Left forelimb (tissue), 1 donor: ENCODE data around the gene MPO.

ENCODE experiments used
- DNase-seq: peaks from one replicate; pipeline ENCODE4 v3.0.0-alpha.2; 2018; ENCODE audit warnings: low spot score

MPO gene

GRCh38 chr17:58319173-58320162, 38.7 kb upstream of the MPO start:
- peak; percentile 55 for DNase-seq

DNA sequence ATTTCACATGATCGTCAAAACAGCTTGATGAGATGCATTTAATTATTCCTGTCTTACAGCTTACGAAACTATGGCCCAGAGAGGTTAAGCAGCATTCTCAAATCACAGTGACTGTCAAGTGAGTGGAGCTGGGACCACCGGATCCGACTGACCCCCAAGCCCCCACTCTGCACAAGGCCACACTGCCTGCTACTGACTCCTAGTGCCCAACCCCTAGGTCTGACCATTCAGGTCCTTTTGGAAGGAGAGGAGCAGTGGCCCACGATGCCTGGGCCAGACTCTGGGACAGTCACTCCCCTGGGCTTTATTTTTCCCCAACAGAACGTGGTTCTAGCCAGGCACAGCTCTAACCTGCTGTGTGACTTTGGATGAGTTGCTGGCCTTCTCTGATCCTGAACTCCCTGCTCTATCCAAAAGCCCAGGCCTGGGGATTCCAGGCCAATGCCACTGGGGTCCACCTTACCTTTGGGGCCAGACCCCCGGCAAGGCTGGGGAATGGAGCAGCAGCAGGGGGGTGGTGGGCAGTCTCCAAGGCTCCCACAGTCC, 38.0 kb upstream of the MPO start:
- DNase-seq, result peak; percentile 37

DNA sequence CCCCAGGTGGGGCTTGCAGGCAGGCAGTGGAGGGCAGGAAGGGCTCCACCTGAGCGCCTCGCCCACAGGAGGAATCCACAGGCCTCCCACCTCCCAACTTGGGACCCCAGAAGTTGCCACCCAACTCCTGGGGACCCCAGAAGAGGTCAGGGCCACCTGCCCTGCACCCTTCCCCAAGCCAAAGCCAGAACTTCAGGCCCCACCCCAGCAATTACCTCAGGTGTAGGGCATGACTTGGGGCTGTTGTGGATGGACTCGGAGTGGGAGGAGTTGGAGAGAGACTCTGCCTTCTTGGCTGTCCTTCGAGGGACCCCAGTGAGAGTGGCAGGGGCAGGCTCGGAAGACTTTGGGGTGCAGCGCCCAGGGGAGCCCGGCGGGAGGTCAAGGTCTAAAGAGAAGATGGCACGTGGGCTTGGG, 37.3 kb upstream of the MPO start:
- peak; percentile 46 for DNase-seq

GRCh38 chr17:58317421-58318064, 36.8 kb upstream of the MPO start:
- peak; percentile 58 for DNase-seq

- peak; percentile 41 for DNase-seq
These were observed 35.7 kb upstream of the MPO start for GRCh38 chr17:58316260-58316960.

DNA sequence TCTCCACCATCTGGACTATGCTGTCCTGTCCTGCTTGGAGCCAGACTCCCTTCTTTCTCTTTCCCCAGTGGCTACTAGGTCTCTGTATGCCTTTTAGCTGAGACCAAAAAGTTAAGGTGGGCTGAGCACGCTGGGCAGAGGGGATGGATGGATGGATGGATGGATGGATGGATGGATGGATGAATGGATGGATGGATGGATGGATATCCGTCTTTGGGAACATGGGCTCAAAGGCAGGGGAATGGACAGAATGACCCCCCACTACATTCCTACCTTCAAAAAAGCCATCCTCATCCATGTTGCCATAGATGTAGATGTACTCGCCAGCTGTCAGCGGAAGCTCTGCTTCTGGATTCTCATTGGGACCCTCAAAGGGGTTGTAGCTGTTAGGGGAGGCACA, 35.0 kb upstream of the MPO start:
- DNase-seq, result no peak

- no peak for DNase-seq
These were observed 34.6 kb upstream of the MPO start for GRCh38 chr17:58315281-58315711.

- no peak for DNase-seq
These were observed 33.9 kb upstream of the MPO start for GRCh38 chr17:58314706-58315015.

DNA sequence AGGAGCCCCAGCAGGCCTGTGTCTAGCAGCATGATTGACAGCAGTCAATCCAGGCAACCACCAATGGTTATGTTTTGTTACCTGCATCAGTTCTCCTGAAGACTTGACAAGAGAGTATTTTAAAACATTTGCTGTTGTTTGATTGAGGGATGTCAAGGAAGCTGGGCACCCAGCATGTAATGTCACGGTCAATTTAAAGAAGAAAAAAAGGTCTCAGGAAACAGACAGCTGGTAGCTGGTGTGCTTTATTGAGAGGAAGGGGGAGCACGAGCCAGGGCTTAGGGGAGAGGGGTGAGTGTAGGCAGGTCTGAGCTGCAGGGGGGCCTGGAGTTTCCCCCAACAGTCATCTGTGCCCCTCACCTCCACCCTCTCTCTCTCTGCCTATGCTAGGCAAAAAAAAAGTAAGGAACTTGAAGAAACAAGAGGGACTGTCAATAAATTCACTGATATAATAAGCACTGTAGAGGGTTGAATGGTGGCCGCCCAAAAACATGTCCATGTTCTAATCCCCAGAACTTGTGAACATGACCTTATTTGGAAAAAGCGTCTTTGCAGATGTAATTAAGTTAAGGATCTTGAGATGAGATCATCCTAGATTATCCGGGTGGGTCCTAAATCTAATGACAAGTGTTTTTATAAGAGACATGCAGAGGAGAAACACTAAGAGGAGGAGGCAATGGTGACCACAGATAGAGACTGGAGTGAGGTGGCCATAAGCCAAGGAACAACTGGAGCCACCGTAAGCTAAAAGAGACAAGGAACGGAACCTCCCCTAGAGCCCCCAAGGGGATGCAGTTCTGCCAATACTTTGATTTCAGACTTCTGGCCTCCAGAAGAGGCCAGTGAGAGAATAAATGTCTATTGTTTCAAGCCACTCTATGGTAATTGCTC, 33.3 kb upstream of the MPO start:
- DNase-seq, result peak; percentile 44

DNA sequence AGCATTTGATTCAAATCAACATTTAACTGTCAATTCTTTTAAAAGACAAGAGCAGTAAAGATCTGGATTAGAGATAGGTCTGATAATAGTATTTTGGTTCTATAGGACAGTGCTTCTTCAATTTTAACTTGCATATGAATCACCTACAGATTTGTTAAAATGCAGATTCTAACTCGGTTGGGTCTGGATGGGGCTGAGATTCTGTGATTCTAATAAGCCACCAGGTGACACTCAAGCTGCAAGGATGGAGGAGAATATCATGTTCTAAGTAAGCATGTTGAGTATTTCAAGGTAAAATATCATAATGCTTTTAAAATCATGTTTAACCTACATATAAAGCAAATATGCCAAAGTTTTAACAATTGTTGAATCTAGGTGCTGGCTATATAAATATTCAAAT, 32.1 kb upstream of the MPO start:
- DNase-seq, result no peak

DNA sequence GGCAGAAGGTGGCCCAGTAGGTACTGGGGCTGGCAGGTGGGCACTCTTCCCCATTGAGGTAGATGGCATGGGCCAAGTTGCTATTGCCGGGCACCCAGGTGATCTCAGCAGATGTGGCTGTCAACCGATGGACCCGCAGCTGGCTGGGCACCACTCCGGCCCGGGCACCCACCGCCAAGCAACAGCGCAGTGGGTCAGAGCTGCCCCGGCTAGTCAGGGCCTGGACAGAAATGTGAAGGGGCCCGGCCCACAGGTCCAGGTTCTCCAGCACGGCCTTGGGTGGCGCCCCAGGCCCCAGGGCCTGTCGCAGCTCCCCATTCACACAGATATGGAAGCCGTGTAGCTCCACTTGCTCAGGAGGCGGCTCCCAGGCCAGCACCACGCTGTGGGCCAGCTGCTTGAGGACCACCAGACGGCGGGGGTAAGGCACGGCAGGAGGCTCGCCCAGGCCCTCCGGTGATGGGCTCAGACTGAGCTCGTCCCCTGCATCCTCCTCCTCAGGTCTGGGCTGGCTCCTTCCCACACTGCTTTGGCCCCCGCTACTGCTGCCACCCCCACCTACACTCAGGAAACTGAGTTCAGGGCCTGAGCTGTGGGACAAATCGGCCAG, 31.4 kb upstream of the MPO start:
- no peak for DNase-seq

DNA sequence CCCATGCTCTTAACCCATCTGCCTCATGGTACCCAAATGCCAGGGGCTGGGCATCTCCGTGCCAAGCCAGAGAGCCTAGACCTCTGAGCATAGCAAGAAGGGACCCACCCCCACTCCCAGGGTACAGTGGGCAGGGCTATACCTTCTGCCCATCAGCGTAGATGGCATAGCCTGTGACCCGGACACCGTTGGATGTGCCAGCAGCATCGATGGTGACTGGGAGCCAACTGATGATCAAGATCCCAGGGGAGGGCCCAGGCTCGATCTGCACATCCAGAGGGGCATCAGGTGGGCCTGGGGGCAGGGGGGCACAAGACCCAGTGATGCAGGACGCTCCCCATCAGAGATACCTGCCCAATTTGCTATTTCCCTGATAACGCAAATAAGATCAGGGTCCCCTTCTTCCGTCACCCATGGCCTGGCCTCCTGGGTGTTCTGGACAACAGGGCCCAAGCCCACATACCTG, 30.7 kb upstream of the MPO start:
- DNase-seq, result no peak

DNA sequence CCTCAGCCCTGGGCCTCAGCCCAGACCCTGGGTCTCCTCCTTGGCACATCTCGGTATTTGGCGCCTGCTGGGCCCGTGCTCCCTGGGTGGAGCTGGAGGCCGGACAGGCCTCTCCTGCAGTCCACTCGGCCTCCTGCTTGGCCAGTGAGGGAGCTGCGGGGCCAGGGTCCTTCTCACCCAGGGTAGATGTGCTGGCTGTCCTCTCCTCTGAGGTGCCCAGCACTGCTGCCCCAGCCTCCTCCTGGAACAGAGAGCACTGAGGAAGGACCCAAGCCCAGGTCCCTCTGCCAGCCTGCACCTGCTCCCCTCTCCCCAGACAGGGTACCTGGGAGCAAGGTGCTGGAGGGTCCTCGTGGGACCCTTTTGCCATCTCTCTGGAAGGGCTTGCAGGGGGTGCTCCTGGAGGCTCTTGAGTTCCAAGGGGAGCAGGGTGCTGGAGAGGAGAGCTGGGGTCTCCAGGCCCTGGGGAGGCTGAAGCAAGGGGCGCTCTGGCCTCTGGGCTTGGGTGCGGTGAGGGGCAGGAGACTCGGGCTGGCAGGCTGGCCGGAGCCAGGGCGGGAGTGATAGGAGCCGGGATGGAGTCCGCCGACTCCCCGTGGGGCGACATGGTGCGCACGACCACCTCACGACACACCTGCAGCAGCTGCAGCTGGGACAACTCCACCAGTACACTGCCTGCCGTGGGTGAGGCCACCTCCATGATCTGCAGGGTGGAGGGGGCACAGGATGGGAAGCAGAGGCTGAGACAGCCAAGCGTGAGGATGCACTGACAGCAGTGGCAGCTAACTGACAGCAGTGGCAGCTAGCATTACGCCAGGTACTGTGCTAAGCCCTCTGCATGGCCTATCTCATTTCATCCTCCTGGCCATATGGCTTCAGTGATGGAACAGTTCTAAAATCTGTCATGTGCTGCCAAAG, 30.0 kb upstream of the MPO start:
- peak; percentile 56 for DNase-seq

DNA sequence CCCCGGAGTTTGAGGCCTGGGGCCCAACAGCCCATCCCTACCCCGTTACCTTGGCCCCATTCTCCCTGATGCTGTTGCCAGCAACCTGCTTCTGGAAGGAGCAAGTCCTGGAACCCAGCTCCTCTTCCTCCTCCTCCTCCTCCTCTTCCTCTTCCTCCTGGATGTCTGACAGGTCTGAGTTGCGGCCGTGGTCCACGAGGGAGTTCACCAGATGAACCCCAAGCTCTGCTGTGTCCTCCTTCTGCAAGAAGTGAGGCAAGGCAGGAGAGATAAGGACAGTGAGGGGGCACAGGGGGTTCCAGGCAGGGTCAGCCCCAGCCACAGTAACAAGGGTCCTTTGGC, 29.2 kb upstream of the MPO start:
- DNase-seq, result no peak

DNA sequence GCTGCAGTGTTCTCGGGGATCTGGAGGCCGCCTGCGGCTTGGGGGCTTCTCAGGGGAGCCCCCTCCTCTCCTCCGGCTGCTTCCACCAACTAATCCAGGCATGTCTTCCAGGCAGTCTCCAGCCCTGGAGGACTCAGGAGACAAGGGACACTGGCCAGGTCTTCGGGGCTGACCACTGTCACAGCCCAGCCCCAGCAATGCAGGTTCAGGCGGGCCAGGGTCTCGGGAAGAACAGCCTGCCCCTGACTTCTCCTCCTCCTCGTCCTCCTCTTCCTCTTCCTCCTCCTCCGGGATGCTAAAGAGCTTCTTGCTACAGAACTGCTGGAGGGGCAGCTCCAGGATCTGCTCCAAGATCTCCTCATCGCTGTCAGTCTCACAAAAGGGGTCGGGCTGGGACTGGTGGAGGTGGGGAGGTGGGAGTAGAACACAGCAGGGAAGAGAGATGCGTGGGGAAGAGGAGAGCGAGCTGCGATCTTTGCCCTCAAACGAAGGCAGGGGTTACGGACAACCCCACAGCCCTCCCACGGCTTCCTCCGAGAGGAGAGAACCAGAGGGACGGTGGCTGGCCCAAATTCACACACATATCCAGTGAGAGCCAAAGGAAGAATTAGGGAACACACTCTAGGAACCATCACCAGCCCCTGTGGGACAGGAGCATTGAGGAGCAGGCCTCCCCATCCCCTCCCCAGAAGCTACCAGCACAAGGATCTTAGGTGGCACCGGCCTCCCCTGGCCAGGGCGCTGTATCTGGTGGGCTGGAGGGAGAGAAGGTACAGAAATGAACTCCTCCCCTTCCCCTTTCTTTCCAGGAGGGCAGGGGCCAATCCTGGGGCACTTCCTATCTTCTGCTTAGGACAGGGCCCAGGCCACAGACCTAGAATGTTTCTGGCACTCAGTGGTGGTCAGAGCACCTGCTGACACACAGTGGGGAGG, 28.5 kb upstream of the MPO start:
- DNase-seq, result no peak

DNA sequence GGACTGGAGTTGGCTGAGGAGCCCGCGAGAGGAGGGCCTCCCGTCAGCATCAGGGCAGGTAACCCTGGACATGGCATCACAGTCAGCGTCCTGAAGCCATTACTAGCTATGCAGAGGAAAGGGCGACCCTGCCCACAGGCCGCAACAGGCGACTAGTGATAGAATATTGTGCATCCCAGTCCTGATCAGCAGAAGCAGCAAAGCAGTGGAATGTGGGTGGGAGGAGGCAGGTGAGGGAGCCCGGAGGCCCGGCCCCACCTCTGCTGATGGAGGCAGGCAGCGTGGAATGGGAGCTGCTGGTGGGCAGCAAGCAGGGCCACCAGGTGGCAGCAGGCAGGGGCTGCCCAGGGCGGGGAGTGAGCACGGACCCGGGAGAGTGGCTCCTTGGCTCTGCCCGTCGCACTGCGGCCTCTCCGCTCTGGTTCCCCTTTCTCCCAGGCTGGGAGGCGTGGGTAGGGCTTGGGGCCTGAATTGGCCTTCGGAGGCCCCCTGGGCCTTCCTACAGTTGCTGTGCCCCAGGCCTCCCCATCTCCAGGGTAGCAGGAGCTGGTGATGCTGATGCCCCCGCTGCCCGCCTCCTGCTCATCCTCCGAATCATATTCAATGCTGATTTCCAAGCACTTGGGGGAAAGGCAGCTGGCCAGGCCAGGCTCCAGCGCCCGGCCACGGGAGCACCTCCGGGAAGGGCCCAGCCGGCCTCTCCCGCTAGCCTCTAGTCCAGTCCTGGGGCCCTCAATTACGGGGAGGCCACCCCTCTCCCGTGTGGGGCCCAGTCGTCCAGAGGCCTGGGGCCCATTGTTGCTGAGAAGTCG, 27.6 kb upstream of the MPO start:
- DNase-seq, result peak; percentile 61

GRCh38 chr17:58307468-58308172, 26.9 kb upstream of the MPO start:
- no peak for DNase-seq
